Adrenal gland (tissue), 12 donors: Measurements from ENCODE around the gene CCDC102A. TPM values are rescaled to one million over a fixed set of nuclear protein-coding genes. Genes with fewer than 3 reads are reported as not detected.

Experiments used
- DNase-seq, 7 donors: peaks; one replicate each; pipeline ENCODE4 v3.0.0-alpha.2; 2019 to 2020
- H3K27ac ChIP-seq, 5 donors: fragments of 200-600 bp; sonication (generic) in 4 of 5; 1 replicate in 3 of 5; 2 replicates in 2 of 5; pipeline versions ENCODE4 v1.5.1 to v1.8.0; 2016 to 2020; ENCODE audit warnings: mild to moderate bottlenecking in 1 of 5
- H3K27me3 ChIP-seq: fragments of 200-600 bp; 2 replicates; pipeline ENCODE4 v1.8.0; 2021
- H3K36me3 ChIP-seq, 2 donors: fragments of 200-600 bp; replicated peaks in 1 of 2; 1 replicate in 1 of 2; 2 replicates in 1 of 2; pipeline versions ENCODE4 v1.5.1 to v1.8.0; 2018 to 2022
- H3K4me1 ChIP-seq, 2 donors: fragments of 200-600 bp; replicated peaks in 1 of 2; 1 replicate in 1 of 2; 2 replicates in 1 of 2; pipeline versions ENCODE4 v1.5.1 to v1.8.0; 2018 to 2021
- H3K4me3 ChIP-seq, 4 donors: fragments of 200-600 bp; sonication (generic) in 3 of 4; one replicate each; pipeline ENCODE4 v1.5.1; 2016 to 2018
- H3K9me3 ChIP-seq, 3 donors: fragments of 200-600 bp; sonication (generic) in 1 of 3; replicated peaks in 1 of 3; 1 replicate in 2 of 3; 2 replicates in 1 of 3; pipeline versions ENCODE4 v1.5.1 to v1.8.0; 2016 to 2021
- CTCF ChIP-seq, 6 experiments: fragments of 450-650 bp in 4 of 6; fragments of 200-600 bp in 2 of 6; sonication (generic) in 1 of 6; IDR thresholded peaks; 1 replicate in 5 of 6; 2 replicates in 1 of 6; pipeline versions ENCODE4 v1.5.1 to v1.8.0; 2016 to 2021; ENCODE audit warnings: antibody characterized with exemption in 6 of 6, mild to moderate bottlenecking in 2 of 6, moderate library complexity in 1 of 6
- POLR2A ChIP-seq, 2 donors: fragments of 450-650 bp; IDR thresholded peaks; one replicate each; pipeline ENCODE4 v1.6.1; 2017; ENCODE audit warnings: antibody characterized with exemption in 2 of 2, mild to moderate bottlenecking in 2 of 2, moderate library complexity in 1 of 2
- WGBS, 4 donors: extraction: QIAGEN DNeasy Blood & Tissue Kit in 2 of 4; methylation state at CpG; one replicate each; pipeline versions ENCODE4 v1.1.5 to v1.1.7; 2013 to 2017; 5-methylcytosine and 5-hydroxymethylcytosine counted together
- intact Hi-C, 2 donors: fragments of 100-400 bp; cut with DNase I; formaldehyde crosslinking; loops; one replicate each; pipeline versions ENCODE4 v1.14.1 to v1.15.0; 2022 to 2023
- polyA plus RNA-seq, 3 donors: library from polyadenylated mRNA; stranded (reverse); fragments of 200-250 nt in 2 of 3; fragments of 350-450 nt in 1 of 3; fragmentation: Illumina TruSeq in 1 of 3; extraction: RNeasy Lipid Tissue Mini Kit (QIAGEN cat#74804) in 1 of 3; gene quantifications; one replicate each; pipeline ENCODE4 v1.2.3, GENCODE V29; 2013 to 2014
- total RNA-seq, 9 donors: library from RNA; depleted of rRNA in 4 of 9; stranded (reverse); fragments of >200 nt in 4 of 9; fragments of 120-200 nt in 1 of 9; fragmentation: NEBNext Ultra II Directional in 1 of 9; extraction: Animal tissue kit (Norgen Biotek cat#: 25700) in 1 of 9; gene quantifications; one replicate each; pipeline versions ENCODE4 v1.1.0 to v1.2.4, GENCODE V29; 2013 to 2023
- donor health status: healthy with polysubstance abuse.
- donor health status: Bipolar disorder and iron deficiency.
- donor health status: DM: yes; HTN: yes; CAD: no.
- donor health status: DM: no; HTN: no; CAD: no.
- donor health status: DM: no; HTN: no; CAD: no.
- donor health status: DM: yes; HTN: yes; CAD: no.

Gene CCDC102A
- total and polyA plus RNA-seq, 12 donors = 1.6 to 23.6 (median 8.9) TPM

GRCh38 chr16:57462209-57462977 is 74.0 kb downstream of the CCDC102A start, which contains the start of gene POLR2C:
TSS of gene POLR2C (plus strand) at chr16:57462679. CDS start at chr16:57462725, 46 bp downstream.
- intact Hi-C loops = no loop called here

More at GRCh38 chr16:57462209-57462977, 74.0 kb downstream of the CCDC102A start, which contains the start of gene POLR2C:
- peak; percentile 86 to 93 for TF ChIP-seq POLR2A (IDR thresholded peaks at IDR 0.05)
- TF ChIP-seq CTCF (IDR thresholded peaks at IDR 0.05) = peak; percentile 85 to 99 (median 94)
- Histone ChIP-seq H3K4me3 (peak within 1 kb of the TSS; percentile 35 to 97 (median 62)), H3K9me3 (no peaks in the 10 kb centered on the region), H3K27me3 (no peaks in the 10 kb centered on the region), H3K36me3 (peaks cover 0 to 72% of the 10 kb centered on the region in 2 donors), H3K27ac (peak within 1 kb of the TSS in 3 of 5 donors; percentile 72 to 91 (median 74)), H3K4me1 (peaks cover 6 to 24% of the 10 kb centered on the region in 2 donors)
- 1% methylated on average over 31 to 47 of the region's 47 CpGs for WGBS, 4 donors
- DNase-seq = peak; percentile 85 to 95 (median 89)

Other genes with a start within 250 kb of the CCDC102A start
- gene CCL22, start 177.8 kb downstream of the CCDC102A start, total RNA-seq = 1 to 10 TPM in 2 of 9 donors, under 1 TPM in 4, not detected in 3; 0.14 to 3.0 (median 0.45) TPM
- gene CCL22, start 177.8 kb downstream of the CCDC102A start, polyA plus RNA-seq = 1 to 10 TPM in 1 of 3 donors, under 1 TPM in 2; 0.03 to 2.6 (median 0.08) TPM
- 10 to 100 TPM in 1 of 9 donors, 1 to 10 TPM in 8; 3.3 to 14.1 (median 7.0) TPM for gene CX3CL1, start 164.1 kb downstream of the CCDC102A start, total RNA-seq
- gene CX3CL1, start 164.1 kb downstream of the CCDC102A start, polyA plus RNA-seq = 1 to 10 TPM; 1.9 to 7.2 (median 6.0) TPM
- gene CCL17, start 131.8 kb downstream of the CCDC102A start, total RNA-seq = not detected
- gene CCL17, start 131.8 kb downstream of the CCDC102A start, polyA plus RNA-seq = not detected
- gene CIAPIN1, start 89.2 kb downstream of the CCDC102A start, total RNA-seq = 100 to 1,000 TPM in 2 of 9 donors, 10 to 100 TPM in 7; 33.3 to 155 (median 51.6) TPM
- gene CIAPIN1, start 89.2 kb downstream of the CCDC102A start, polyA plus RNA-seq = 10 to 100 TPM; 15.8 to 91.9 (median 25.9) TPM
- 100 to 1,000 TPM in 1 of 9 donors, 10 to 100 TPM in 8; 60.9 to 277 (median 85.5) TPM for gene COQ9, start 89.1 kb downstream of the CCDC102A start, total RNA-seq
- gene COQ9, start 89.1 kb downstream of the CCDC102A start, polyA plus RNA-seq = 100 to 1,000 TPM; 165 to 203 (median 177) TPM
- gene POLR2C, start 73.9 kb downstream of the CCDC102A start, total RNA-seq = 100 to 1,000 TPM in 4 of 9 donors, 10 to 100 TPM in 5; 52.8 to 147 (median 99.9) TPM
- gene POLR2C, start 73.9 kb downstream of the CCDC102A start, polyA plus RNA-seq = 10 to 100 TPM; 28.3 to 73.9 (median 32.4) TPM
- gene DOK4, start 50.1 kb downstream of the CCDC102A start, total RNA-seq = 10 to 100 TPM in 8 of 9 donors, 1 to 10 TPM in 1; 8.8 to 36.1 (median 18.4) TPM
- 10 to 100 TPM in 2 of 3 donors, 1 to 10 TPM in 1; 4.3 to 31.8 (median 19.0) TPM for gene DOK4, start 50.1 kb downstream of the CCDC102A start, polyA plus RNA-seq
- gene ADGRG5, start 6.1 kb upstream of the CCDC102A start, total RNA-seq = under 1 TPM in 6 of 9 donors, not detected in 3; 0.14 to 0.54 (median 0.26) TPM
- gene ADGRG5, start 6.1 kb upstream of the CCDC102A start, polyA plus RNA-seq = under 1 TPM; 0.22 to 0.48 (median 0.24) TPM
- gene ADGRG1, start 92.1 kb upstream of the CCDC102A start, total RNA-seq = 10 to 100 TPM in 8 of 9 donors, 1 to 10 TPM in 1; 1.8 to 69.9 (median 43.2) TPM
- 10 to 100 TPM; 14.7 to 45.0 (median 19.8) TPM for gene ADGRG1, start 92.1 kb upstream of the CCDC102A start, polyA plus RNA-seq
- 1 to 10 TPM in 1 of 9 donors, under 1 TPM in 4, not detected in 4; 0.14 to 1.5 (median 0.50) TPM for gene ADGRG3, start 131.7 kb upstream of the CCDC102A start, total RNA-seq
- gene ADGRG3, start 131.7 kb upstream of the CCDC102A start, polyA plus RNA-seq = 1 to 10 TPM in 1 of 3 donors, under 1 TPM in 2; 0.20 to 2.0 (median 0.40) TPM
- gene DRC7, start 158.2 kb upstream of the CCDC102A start, total RNA-seq = under 1 TPM in 1 of 9 donors, not detected in 8; 0.33 TPM
- gene DRC7, start 158.2 kb upstream of the CCDC102A start, polyA plus RNA-seq = under 1 TPM in 2 of 3 donors, not detected in 1; 0.03 to 0.72 TPM
- gene KATNB1, start 199.2 kb upstream of the CCDC102A start, total RNA-seq = 10 to 100 TPM; 17.9 to 85.6 (median 22.2) TPM
- gene KATNB1, start 199.2 kb upstream of the CCDC102A start, polyA plus RNA-seq = 10 to 100 TPM; 12.9 to 19.9 (median 19.1) TPM